H1 (cell line): ENCODE results near the gene DDX60. TPM values are rescaled to one million over a fixed set of nuclear protein-coding genes. Genes with fewer than 3 reads are reported as not detected.

Experiments
- ASH2L ChIP-seq: fragments of 200-600, 300-600 bp; sonication (generic); IDR thresholded peaks from one replicate; pipeline ENCODE4 v1.7.1; 2017; ENCODE audit warnings: low read length
- CBX8 ChIP-seq: fragments of 300-800, 300-1000 bp; sonication (generic); IDR thresholded peaks from 2 replicates; pipeline ENCODE4 v1.7.1; 2016; ENCODE audit warnings: low read depth, low read length, borderline replicate concordance
- EGR1 ChIP-seq: IDR thresholded peaks from 2 replicates; pipeline ENCODE4 v1.6.1; 2011; ENCODE audit warnings: low read depth, low read length, borderline replicate concordance
- KDM1A ChIP-seq: fragments of 200-600, 300-600 bp; sonication (generic); IDR thresholded peaks from 2 replicates; pipeline ENCODE4 v1.7.1; 2016; ENCODE audit warnings: mild to moderate bottlenecking, low read length, borderline replicate concordance
- NANOG ChIP-seq: IDR thresholded peaks from 2 replicates; pipeline ENCODE4 v1.6.1; 2011; ENCODE audit warnings: low read length, low read depth, mild to moderate bottlenecking, inconsistent platforms; ENCODE audit not compliant: insufficient read depth, poor library complexity, severe bottlenecking
- RBBP5 ChIP-seq: IDR thresholded peaks from 2 replicates; pipeline ENCODE4 v1.7.1; 2012; ENCODE audit warnings: low read depth, mild to moderate bottlenecking, inconsistent platforms, low read length, moderate library complexity, borderline replicate concordance
- RXRA ChIP-seq: IDR thresholded peaks from 2 replicates; pipeline ENCODE4 v1.6.1; 2011; ENCODE audit warnings: low read depth, mild to moderate bottlenecking, low read length, moderate library complexity; ENCODE audit not compliant: insufficient read depth
- TEAD4 ChIP-seq: IDR thresholded peaks from 2 replicates; pipeline ENCODE4 v1.6.1; 2012; ENCODE audit warnings: low read depth, low read length, inconsistent platforms, mixed read lengths
- polyA plus RNA-seq, 7 experiments: library from polyadenylated mRNA; depleted of rRNA in 3 of 7; stranded (reverse) in 5 of 7; unstranded in 2 of 7; fragments of >200 nt in 5 of 7; fragments of 200-250 nt in 2 of 7; gene quantifications; 1 replicate in 5 of 7; 2 replicates in 1 of 7; 4 replicates in 1 of 7; pipeline versions ENCODE4 v1.2.1 to v1.2.3, GENCODE V29; 2011 to 2013; ENCODE audit warnings: missing spikeins in 2 of 7, mixed read lengths in 2 of 7
- total RNA-seq: library from RNA; stranded (reverse); fragmentation: NEBNext Ultra II Directional; extraction: Animal tissue kit (Norgen Biotek cat#: 25700); gene quantifications from 2 replicates; pipeline ENCODE4 v1.2.1, GENCODE V29; 2021

Gene DDX60
- total and polyA plus RNA-seq, 2 of the 8 experiments (the other 6 are each of a cell fraction or from before 2014, with no cell fraction given), result 1.00 to 1.6 TPM

DNA sequence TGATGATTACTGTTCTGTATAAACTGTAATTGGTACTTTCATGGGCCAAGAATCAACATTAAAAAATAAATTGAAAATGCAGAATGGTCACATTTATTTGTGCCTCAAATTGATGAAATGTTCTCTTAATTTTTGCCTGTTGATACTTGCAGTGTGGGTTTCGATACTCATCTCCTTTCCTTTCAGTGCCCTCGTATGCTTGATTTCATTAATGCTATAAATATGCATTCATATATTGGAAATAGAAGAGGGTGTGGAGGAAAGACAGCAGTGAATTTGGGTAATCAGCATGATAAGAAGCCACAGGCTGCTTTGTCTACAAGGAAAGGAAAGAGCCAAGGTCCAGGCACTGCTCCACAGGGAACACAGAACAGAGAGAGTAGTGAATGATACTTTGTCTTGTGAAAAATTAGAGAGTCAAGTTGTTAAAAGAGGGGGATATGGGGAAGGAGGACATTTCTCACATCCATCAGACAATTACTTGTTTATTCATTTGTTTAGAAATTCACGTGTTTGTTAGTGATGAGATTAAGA is 1.0 kb upstream of the DDX60 start (continued):
- TF ChIP-seq TEAD4 (no peak), NANOG (no peak), RBBP5 (no peak), KDM1A (no peak), CBX8 (no peak), EGR1 (no peak), RXRA (no peak), ASH2L (no peak)
